ENCODE measurements around the gene RASGRF1. TPM values are rescaled to one million over a fixed set of nuclear protein-coding genes. Genes with fewer than 3 reads are reported as not detected.
"Not testable (repeated sequence)": the region's sequence is repeated elsewhere in the genome, so short reads cannot be mapped to it uniquely, and the experiment has no call there.

The RASGRF1 gene
- 0.48 TPM for polyA plus RNA-seq (ENCODE audit: insufficient read length)
- long read RNA-seq, donor 1, partial matches to known transcripts, result 0 of 2 reads
- long read RNA-seq, donor 1, other reads (novel, unspliced or antisense), result 0 of 2 reads
- long read RNA-seq, donor 2, result 0 reads
- long read RNA-seq, donor 3, result 0 reads
- long read RNA-seq, donor 4, result 0 reads
- long read RNA-seq, donor 5, result 0 reads
- long read RNA-seq, donor 6, result 0 reads
- long read RNA-seq, donor 7, result 0 reads
- long read RNA-seq, donor 8, result 0 reads

DNA sequence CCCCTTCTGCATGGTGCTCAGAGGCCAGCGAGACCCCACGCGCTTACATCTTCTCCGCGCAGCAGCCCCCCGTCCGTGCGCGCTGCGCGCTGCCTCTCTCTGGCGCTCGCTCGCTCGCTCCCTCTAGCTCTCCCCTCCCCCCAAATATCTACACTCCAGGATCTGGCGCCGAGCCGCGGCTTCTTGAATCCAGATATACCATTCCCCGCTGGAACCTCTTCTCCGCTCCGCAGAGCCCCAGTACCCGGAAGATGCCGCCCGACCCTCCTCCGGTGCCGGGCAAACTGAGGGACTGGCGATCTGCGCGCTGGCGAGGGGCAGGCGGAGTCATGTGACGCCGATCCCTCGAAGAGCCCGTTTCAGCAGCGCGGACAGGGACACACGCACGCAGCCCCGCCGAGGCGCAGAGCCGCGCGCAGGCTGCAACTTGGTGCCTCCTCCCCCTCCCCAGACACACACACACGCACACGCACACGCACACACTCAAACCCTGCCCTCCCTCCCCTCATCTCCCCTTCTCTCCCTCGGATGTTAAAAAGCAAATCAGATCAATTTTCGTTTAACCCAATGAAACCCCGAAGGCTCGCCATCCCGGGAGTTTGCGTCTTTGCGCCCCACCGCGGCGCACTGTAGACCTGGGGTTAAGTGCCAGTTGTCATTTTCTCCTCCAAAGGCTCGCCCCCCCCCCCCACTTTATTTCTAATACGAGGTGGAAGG, at the start of gene RASGRF1:
TSS of gene RASGRF1 (minus strand) at position 294 of the 717 bp plus-strand sequence. CDS start at position 12, 282 bp downstream.
- DNase-seq, result no peak

DNA sequence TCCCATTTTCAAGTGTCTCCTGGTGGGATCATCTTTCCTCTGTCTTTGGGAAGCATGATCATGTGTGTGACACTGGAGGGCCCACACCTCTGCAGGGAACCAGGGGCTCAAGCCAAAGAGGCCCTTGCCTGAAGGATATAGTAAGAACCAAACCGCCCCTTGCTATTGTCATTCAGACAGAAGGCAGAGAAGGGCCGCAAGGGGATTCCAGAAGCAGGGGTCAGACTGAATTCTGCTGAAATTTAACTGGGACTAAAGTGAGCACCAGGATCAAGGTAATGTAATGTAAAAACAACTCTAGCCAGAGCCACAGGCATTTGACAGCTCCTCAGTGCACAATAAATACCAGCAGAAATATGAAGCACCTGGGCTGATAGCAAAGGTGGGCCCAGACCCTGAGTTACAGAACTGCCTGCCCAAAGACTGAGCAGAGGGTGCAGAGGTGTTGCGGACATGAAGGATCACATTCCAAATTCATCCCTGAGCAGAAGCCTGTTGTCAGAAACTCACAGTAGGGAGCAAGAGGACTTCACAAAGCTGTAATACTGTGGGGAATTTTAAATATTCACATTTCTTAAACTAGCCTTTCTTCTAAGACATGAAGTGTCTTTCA, 46.0 kb upstream of the RASGRF1 start:
- no peak for DNase-seq

DNA sequence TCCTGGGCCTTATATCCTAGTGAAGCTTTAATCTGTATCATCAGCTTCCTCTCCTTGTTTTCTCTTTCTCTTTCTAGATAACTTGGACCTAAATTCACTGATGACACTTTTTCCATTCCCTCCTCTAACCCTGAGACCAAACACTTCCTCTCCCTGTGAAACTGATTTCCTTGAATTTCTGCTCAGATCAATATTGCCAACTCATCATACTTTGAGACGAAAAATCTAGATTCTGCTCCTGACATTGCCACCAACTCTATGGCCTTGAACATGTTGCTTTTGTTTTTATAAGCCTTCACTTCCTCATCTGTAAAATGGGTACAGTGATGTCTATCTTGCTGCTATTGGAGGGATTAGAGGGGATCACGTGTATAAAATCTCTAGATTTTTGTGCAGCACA, 42.7 kb upstream of the RASGRF1 start:
- DNase-seq, result no peak

DNA sequence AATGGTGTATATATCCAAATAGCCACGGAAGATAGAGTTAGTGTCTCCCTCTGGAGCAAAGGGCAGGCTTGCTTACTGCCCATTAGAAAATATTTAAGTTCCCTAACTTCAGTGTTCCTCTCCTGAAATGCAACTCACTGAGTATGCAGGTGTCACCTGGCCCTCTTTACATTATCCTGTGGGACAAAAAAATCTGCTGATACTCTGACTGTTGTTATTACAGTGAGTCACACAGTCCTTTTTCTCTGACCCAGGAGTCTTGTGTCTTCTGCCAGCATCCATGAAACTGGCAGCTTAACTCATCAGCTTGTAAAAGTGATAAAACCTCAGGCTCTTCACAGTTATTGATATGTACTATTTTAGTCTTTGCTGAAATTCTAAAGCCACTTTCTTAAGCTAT, 42.2 kb upstream of the RASGRF1 start:
- DNase-seq, result no peak

DNA sequence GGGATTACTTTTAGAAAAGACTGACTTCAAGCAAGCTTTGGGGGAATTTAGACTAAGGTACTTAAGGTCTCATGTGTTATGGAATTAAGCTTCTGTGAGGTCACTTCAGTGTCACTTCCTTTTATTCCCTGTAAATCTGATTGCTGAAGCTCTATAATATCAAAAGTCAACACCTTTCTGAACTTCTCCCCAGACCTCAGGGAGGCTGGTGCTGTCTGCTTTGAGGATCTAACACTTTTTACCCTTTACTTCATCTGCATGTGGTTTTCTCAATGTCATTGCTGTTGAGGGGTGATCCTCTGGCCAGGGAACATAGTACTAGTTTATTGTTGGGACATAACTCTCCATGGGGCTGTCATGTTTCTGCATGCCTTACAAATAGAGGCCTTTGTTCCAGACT, 41.8 kb upstream of the RASGRF1 start:
- DNase-seq, result no peak

DNA sequence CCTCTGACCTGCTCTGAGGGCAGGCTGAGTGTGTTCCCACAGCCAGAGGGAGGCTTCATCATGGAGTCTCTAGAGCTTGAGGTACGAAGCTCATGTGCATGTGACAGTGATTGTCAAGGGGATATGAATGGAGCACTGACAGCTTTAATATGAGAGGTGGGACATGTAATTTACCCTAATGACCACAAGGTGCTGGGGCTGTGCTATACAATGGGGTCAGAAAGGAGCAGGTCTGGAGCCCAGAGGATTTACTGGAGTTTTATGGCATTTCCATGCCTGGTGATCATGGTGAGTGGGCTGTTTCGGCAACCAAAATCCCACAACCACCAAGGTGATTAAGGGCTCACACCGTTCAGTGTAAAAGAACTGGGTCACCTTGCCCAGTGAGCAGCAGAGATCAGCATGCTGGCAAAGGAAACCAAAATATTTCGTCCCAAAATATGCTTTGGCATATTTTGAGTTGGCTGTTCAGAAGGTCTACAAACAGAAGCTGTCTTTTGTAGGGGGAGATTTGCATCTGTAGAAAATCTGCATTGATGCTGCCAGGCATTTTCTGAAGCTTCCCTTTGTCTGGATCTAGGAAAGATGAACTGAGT, 40.1 kb upstream of the RASGRF1 start:
- no peak for DNase-seq

DNA sequence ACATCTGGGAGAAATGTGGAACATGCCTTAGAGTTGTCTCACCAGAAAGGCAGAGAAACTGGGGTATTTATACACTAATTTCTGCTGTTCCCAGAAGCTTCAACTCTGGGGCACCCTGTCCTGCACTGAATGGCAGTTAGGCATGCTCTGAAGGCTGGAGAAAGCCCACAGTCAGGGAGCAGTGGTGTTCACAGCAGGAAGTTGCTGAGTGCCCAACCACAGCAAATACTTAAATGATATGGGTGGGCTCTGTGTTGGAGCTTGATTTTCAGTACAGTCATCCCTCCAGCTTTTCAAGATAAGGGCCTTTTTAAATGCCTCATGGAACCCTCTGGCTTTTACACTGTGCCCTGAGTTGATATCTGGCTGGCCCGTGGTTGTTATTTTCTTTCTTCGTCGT, 38.7 kb upstream of the RASGRF1 start:
- no peak for DNase-seq

GRCh38 chr15:79128556-79128955, 38.0 kb upstream of the RASGRF1 start:
- no peak for DNase-seq

DNA sequence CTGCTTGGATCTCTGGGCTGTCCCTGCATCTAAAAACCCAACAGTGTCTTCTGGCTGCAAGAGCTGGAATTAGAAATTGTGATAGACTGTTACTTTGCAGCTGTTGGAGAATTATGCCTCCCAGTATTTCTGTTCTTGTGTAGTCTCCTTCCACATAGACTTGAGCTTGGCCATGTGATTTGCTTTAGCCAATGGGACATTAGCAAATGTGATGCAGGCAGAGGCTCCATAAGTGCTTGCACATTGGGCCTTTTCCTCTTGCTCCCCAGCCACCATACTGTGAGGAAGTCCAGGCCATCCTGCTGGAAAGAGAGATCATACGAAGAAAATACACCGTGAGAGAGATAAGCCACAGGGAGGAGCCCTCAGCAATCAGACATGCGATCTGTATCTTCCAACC, 33.8 kb upstream of the RASGRF1 start:
- DNase-seq, result no peak

DNA sequence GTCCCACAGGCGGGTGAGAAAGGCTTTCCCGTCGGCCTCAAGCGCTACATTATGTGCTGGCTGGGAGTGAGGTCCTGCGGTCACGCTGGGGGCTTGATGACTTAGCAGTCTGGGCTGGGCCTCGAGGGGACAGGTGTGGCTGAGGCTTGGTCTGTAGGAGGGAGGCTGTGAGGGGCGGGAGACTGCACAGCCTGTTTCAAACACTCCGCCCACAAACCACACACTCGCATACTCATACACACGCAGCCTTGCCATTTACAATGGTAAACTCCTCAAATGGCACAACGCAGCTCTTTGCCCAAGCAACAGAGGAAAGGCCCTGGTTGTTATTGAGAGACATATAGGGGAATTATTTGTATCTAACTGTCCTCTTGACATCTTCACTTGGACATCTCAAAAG, 32.4 kb upstream of the RASGRF1 start:
- no peak for DNase-seq

DNA sequence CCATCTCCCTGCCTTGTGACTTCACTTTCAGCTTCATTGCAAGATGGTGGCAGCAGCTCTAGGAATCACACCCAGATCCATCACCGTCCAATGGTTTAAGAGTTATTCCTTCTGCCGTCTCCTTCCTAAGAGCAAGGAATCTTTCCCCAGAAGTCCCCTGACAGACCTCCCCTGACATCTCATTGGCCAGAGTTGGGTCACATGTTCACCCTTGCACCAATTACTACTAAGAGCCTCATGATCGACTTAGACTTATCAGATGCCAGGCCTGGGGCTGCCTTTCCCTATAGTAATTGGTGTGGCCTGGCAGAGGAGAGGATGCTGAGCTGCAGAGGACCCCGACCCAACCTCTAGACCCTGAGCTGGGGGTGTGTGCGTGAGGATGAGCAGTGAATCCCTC, 31.8 kb upstream of the RASGRF1 start:
- DNase-seq, result no peak

DNA sequence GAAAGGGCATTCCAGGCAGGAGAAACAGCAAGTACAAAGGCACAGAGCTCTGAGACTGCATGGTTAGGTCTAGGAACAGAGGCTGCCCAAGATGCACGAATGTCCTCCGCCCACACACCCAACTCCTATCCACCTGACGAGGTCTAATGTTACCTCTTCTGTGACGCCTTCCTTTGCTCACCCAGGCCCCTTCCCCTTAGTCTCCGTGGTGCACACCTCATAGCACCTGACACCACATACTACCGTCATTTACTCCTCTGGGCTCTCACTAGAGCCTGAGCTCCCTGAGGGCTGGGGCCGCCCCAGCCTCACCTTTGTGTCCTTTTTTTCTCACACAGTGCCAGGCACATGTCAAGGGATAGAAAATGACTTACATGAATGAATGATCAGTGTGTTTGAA, 31.0 kb upstream of the RASGRF1 start:
- DNase-seq, result no peak

DNA sequence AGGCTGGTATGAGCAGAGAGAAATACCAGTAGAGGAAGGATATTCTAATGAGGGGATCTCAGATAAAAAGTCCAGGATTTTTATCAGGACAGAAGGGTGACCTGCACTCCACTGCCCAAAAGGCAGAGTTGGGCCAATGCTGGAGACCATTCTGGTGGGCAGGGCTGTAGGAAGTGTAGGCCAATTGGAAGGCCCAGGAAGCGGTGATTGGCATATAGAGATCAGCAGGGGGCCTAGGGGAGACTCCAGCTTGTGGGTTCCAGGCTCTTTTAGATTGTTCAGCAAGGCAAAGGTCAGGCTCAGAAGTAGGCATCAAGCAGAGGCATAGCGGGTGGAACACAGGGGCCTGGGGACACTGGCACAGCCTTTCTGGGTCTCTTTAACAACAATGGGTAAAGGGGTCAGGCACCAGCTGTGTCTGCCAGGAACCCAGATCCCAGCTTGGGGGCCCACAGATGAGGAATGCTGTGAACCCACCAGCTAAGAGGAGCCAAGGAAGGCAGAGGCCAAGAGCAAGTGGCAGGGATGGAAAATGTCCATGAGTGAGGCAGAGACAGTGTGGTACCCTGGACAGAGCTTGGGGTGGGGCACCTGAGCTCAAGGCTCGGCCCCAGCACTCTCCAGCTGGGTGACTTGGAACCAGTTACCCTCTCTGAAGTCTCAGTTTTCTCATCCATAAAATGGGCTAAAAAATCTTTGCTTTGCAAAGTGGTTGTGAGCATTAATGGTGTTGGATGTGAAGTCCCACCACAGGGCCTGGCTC, 27.0 kb upstream of the RASGRF1 start:
- DNase-seq, result no peak

DNA sequence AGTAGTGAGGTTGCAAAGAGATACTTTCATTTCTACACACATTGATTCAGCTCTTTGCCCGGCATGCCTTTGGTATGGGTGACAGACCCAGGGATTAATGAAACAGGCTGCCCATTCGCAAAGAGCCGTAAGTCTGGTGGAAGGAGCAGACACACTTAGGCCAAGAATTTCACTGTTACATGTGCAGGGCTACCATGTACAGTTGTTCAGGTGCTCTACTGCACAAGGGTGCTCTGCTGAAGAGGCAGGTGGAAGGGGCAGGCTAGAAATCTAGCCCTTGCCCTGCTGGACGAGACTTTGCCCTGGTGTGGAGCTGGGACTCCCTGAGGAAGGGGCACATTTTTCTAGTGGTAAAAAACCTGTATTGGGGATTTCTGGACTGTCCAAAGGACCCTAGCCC, 26.2 kb upstream of the RASGRF1 start:
- DNase-seq, result no peak

DNA sequence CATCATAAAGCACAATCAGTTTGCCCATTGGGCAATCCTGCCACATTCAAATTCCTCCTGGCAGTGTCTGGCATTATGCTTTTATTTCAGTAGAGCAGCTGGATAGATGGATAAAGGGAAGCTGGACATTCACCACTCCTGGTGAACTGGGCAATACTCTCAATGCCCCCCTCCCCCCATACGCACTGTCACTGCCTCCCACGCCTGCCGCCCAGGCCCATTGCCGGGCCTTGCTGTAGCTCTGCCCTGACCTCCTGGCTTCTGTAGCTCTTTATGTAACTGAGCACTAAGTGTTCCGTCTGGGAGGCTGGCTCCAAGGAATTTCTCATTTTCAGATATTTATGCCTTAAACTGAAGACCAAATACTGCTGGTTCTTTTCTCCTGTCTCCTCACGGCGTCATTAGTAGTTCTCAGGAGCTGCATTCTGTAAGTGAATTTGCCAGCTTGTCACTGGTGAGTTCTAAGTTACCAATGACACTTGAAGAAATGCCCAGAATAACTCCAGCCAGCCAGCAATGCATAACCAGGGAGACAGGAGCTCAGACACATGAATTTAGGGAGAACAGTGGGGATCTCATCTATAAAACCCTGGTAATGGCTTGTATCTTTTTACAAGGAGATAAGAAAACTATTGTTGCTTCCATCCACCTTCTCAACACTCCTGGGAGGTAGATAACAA, 25.5 kb upstream of the RASGRF1 start:
- DNase-seq, result peak; percentile 11

- DNase-seq, result no peak
Observed at GRCh38 chr15:79113831-79114230, 23.3 kb upstream of the RASGRF1 start.

DNA sequence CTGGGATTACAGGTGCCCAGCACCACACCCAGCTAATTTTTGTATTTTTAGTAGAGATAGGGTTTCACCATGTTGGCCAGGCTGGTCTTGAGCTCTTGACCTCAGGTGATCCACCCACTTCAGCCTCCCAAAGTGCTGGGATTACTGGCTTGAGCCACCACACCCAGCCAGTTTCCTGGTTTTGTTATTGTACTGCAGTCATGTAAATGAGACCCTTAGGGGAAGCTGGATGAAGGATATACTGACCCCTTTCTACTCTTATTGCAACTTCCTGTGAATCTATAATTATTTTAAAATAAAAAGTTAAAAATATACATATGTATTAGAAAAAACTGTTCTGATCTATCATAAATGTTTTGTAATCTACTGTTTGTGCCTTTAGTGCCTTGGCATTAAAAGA, 20.8 kb upstream of the RASGRF1 start:
- DNase-seq, result not testable (repeated sequence)

- no peak for DNase-seq
Observed at GRCh38 chr15:79105141-79105540, 14.6 kb upstream of the RASGRF1 start.

DNA sequence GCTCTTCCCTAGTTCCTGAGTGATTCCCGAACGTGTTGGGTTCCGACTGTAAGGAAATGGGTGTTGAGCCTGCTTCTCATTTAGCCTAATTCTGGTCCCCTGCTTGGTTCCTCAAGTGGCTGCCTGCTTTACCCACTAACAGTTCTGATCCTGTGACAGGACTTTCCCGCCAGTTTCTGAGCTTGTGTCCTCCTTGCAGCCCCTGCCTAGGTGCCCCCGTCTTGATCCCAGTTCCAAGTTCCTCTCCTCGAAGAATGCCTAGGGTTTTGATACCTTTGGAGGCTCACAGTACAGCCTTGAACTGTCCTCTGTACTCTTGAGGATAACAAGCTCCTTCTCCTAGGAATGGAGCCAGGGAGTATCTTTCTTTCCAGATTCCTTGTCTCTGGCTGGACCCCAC, 12.0 kb upstream of the RASGRF1 start:
- DNase-seq, result no peak

DNA sequence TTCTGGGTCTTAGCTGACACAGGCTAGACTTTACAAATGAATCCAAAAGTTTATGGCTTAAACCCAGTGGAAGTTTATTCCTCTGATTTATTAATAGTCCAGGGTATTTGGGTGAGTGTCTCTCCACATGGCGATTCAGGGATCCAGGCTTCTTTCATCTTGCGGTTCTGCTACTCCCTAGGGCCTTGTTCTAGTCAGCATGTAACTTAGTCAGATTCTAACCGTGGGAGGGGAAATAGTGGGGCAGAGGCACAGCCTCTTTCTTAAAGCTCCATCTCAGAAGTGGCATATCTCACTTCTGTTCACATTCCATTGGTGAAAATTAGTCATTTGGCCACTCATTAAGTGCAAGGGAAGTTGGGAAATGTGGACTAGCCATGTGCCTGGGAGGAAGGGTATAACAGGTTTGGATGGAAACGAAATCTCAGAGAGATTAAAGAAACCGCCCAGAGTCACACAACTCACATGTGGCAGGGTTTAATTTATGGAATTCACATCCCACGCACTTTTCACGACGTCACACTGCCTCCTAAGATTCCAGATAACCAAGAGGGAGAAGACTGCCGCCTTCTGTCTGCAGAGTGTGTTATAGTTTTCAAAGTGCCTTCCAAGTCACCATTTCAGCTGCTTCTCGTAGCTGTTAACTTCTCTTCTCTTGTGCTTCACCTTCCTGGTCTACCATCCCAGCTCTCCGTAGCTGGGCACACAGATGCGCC, 11.4 kb upstream of the RASGRF1 start:
- DNase-seq, result no peak

DNA sequence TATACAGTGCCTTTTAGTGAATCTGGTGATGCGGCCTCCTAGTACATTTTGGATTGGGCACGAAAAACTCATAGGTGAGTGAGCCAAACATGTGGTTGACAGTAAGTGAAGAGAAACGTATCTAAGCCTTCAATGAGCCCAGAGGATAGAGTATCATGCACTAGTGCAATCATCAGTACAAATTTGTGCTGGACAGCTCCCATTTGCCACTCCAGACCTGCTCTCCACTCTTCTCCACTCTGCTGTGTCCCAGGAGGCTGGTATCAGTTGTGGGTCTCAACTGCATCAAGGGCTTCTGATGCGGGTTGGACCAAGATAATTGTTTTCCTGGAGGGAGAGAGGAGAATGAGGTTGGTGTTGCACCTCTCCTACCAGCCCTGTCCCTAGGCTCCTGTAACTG, 9.1 kb upstream of the RASGRF1 start:
- no peak for DNase-seq

Measured in left kidney (tissue), 8 donors.